HCT116 (cell line): ENCODE measurements around the gene ZBTB7B.

Experiments
- ATF3 ChIP-seq: IDR thresholded peaks from 2 replicates; pipeline ENCODE4 v1.6.1; 2012
- CEBPB ChIP-seq: IDR thresholded peaks from 2 replicates; pipeline ENCODE4 v1.6.1; 2012; ENCODE audit warnings: low read depth
- EZH2 ChIP-seq: fragments of 200-600 bp; sonication (generic); IDR thresholded peaks from 2 replicates; pipeline ENCODE4 v1.6.1; 2017; ENCODE audit warnings: antibody characterized with exemption, mixed run types
- EZH2phosphoT487 ChIP-seq: fragments of 200-600 bp; IDR thresholded peaks from 2 replicates; pipeline ENCODE4 v1.6.1; 2018; ENCODE audit warnings: antibody characterized with exemption, borderline replicate concordance
- POLR2A ChIP-seq: IDR thresholded peaks from 2 replicates; pipeline ENCODE4 v1.7.0; 2011; ENCODE audit warnings: borderline replicate concordance; ENCODE audit not compliant: insufficient read depth, insufficient read length; ENCODE audit errors: extremely low read depth
- POLR2AphosphoS5 ChIP-seq: IDR thresholded peaks from 2 replicates; pipeline ENCODE4 v1.6.1; 2011; ENCODE audit warnings: mild to moderate bottlenecking, low read depth, low read length, moderate library complexity
- RAD21 ChIP-seq: IDR thresholded peaks from 2 replicates; pipeline ENCODE4 v1.6.1; 2012; ENCODE audit warnings: low read depth, mild to moderate bottlenecking
- REST ChIP-seq: IDR thresholded peaks from 2 replicates; pipeline ENCODE4 v1.6.1; 2012; ENCODE audit warnings: low read depth
- SP1 ChIP-seq: IDR thresholded peaks from 2 replicates; pipeline ENCODE4 v1.6.1; 2012; ENCODE audit warnings: low read depth
- TCF7L2 ChIP-seq: IDR thresholded peaks from 2 replicates; pipeline ENCODE4 v1.7.0; 2011; ENCODE audit warnings: borderline replicate concordance, inconsistent platforms; ENCODE audit not compliant: insufficient read depth, insufficient read length; ENCODE audit errors: extremely low read depth
- YY1 ChIP-seq: IDR thresholded peaks from 2 replicates; pipeline ENCODE4 v1.6.1; 2011; ENCODE audit warnings: low read length, low read depth, moderate library complexity, mild to moderate bottlenecking; ENCODE audit not compliant: insufficient replicate concordance; ENCODE audit errors: extremely low read depth
- ZFX ChIP-seq: fragments of 450-650 bp; IDR thresholded peaks from 2 replicates; pipeline ENCODE4 v1.6.1; 2017
- TF ChIP-seq, protein P1 (sequence below), 3 experiments: fragments of 200-600 bp in 1 of 3; sonication (generic) in 1 of 3; IDR thresholded peaks in 2 of 3; conservative IDR thresholded peaks in 1 of 3; 2 replicates each; pipeline ENCODE4 v1.5.1; 2012 to 2017; ENCODE audit warnings: low read depth in 2 of 3, low read length in 2 of 3, antibody characterized with exemption in 1 of 3, borderline replicate concordance in 1 of 3, control low read depth in 1 of 3, mild to moderate bottlenecking in 1 of 3, mixed read lengths in 1 of 3, mixed run types in 1 of 3, moderate library complexity in 1 of 3; ENCODE audit not compliant: insufficient read depth in 1 of 3
- TF ChIP-seq, protein P2 (sequence below): IDR thresholded peaks from 2 replicates; pipeline ENCODE4 v1.6.1; 2012

DNA sequence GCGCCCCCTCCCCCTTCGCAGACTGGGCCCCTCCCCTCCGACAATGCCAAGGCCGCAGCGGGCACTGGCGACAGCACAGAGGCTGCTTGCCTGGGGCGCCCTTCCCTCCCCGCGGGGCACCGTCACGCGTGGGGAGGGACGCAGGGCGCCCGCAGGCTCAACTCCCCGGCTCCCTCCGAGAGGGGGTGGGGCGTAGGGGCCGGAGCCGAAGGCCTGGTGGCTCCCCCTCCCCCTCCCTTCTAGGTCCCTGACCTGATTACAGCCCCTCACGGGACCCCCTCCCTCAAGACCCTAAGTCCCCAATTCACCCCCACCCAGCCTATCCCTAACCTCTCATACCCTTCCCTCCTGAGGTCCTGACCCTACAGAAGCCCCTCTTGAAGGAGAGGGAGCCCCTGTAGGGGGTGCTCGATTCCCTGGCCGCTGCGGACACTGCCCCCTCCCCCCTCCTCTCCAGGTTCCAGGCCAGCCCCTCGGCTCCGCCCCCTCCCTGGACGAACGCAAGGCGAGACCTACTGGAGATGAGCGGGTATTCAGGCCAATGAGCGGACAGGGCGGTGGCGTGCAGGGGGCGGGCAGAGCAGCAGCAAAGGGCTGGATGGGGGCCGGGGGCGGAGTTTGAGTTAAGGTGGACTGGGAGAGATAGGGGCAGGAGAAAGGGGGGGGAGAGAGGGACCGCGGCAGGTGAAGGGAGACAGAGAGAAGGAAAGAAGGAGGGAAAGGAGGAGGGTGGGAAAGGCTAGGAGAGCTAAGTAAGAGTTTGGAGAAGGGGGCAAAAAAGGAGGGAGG, 733 bp upstream of the ZBTB7B start:
- TF ChIP-seq, protein P1, sequence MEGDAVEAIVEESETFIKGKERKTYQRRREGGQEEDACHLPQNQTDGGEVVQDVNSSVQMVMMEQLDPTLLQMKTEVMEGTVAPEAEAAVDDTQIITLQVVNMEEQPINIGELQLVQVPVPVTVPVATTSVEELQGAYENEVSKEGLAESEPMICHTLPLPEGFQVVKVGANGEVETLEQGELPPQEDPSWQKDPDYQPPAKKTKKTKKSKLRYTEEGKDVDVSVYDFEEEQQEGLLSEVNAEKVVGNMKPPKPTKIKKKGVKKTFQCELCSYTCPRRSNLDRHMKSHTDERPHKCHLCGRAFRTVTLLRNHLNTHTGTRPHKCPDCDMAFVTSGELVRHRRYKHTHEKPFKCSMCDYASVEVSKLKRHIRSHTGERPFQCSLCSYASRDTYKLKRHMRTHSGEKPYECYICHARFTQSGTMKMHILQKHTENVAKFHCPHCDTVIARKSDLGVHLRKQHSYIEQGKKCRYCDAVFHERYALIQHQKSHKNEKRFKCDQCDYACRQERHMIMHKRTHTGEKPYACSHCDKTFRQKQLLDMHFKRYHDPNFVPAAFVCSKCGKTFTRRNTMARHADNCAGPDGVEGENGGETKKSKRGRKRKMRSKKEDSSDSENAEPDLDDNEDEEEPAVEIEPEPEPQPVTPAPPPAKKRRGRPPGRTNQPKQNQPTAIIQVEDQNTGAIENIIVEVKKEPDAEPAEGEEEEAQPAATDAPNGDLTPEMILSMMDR (IDR thresholded peaks at IDR 0.05 in 2 of 3, conservative IDR thresholded peaks at IDR 0.05 in 1 of 3; ENCODE audit: borderline replicate concordance in 1 of 3, insufficient read depth in 1 of 3, low read depth in 2 of 3, low read length in 2 of 3), result peak in 2 of 3 experiments; percentile 52; a peak in 4 of 6 replicates
- TF ChIP-seq EZH2phosphoT487, result no peak
- no peak; the same call in 1 of the 2 replicates for TF ChIP-seq ZFX
- no peak for TF ChIP-seq REST
- no peak for TF ChIP-seq POLR2A
- TF ChIP-seq POLR2AphosphoS5, result no peak
- TF ChIP-seq YY1, result no peak
- no peak for TF ChIP-seq SP1
- no peak for TF ChIP-seq EZH2
- peak; percentile 52 for TF ChIP-seq TCF7L2
- no peak for TF ChIP-seq CEBPB
- TF ChIP-seq ATF3, result no peak
- TF ChIP-seq, protein P2, sequence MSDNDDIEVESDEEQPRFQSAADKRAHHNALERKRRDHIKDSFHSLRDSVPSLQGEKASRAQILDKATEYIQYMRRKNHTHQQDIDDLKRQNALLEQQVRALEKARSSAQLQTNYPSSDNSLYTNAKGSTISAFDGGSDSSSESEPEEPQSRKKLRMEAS, result no peak
- TF ChIP-seq RAD21, result no peak
